GM08714 (cell line): ENCODE results near the gene DTL.
A peak's percentile ranks its signal among the peaks of the same experiment; 100 is the strongest.
"Not testable (repeated sequence)": the region's sequence is repeated elsewhere in the genome, so short reads cannot be mapped to it uniquely, and the experiment has no call there.

ENCODE experiments used
- H3K4me3 ChIP-seq: fragments of 200-500 bp; sonication (Bioruptor generic); 2 replicates; pipeline ENCODE4 v1.5.1; 2014; ENCODE audit warnings: mild to moderate bottlenecking, low read length, inconsistent platforms
- ZNF274 ChIP-seq: IDR thresholded peaks from 2 replicates; pipeline ENCODE4 v1.6.1; 2012; ENCODE audit warnings: mild to moderate bottlenecking, low read depth, low read length

The DTL gene

DNA sequence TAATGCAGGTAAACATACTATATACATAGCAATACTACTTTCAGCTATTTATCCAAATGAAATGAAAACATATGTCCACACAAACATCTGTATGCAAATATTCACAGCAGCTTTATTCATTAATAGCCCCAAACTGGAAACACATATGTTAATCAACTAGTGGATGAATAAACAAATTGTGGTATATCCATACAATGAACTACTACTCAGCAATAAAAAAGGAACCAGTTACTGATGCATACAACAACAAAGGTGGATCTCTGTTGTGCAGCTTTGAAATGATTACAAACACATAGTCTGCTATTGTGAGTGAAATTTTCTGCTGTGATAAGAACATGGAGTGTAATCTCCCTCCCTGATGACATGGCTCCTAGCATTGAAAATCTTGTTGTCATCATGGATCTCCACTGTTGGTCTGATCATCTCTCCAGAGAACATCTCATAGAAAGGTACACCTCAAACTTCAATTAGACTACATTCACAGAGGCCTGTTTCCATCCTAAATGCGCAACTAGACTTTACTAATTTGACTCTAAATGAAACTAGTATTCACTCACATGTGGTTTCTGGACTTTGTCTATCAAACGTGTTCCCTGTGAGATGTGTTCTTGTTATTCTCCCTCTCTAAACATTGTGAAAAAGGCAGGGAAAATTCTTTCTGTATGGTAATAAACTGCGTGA lies 10.9 kb upstream of the DTL start:
- TF ChIP-seq ZNF274: no peak
- no peak overlapping the region for H3K4me3 ChIP-seq

- H3K4me3 ChIP-seq: not testable (repeated sequence)
Observed at GRCh38 chr1:212027727-212028126, 7.8 kb upstream of the DTL start.

GRCh38 chr1:212030936-212031528 lies 4.5 kb upstream of the DTL start:
- no peak for TF ChIP-seq ZNF274

GRCh38 chr1:212034516-212035122 lies 929 bp upstream of the DTL start:
- peak overlapping the region; percentile 99 for H3K4me3 ChIP-seq
- no peak for TF ChIP-seq ZNF274

More at GRCh38 chr1:212030936-212031528, 4.5 kb upstream of the DTL start:
- H3K4me3 ChIP-seq: no peak overlapping the region

DNA sequence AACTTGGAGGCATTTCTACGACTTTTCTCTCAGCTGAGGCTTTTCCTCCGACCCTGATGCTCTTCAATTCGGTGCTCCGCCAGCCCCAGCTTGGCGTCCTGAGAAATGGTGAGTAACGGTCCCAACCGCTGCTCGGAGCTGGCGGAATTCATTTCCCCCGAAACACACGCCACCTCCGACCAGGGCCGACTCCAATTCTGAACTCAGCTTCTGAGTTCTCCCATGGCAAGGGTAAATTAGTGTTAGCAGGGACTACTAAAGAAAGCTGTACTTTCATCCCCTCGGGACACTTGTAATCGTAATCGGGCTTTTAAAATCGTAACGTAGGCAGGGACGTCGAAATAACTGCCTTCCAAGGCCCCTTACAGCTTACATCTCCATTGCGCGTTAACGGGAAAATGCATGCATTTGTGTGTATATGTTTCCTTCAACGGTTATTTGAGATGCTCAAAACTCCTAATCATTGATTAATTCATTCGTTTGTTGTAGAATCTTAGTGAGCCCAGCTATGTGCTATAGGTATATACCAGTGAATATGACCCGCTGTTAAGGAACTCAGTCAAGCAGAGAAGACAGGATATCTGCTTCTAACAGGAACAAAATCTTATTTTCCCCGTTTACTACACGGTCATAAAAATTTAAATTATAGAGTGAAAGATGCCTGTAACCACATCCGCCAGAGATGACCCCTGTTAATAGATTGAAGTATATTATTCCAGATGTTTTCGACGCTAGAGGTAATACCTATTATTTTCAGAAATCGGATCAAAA lies 472 bp downstream of the DTL start:
- H3K4me3 ChIP-seq: peak overlapping the region; percentile 91
- no peak for TF ChIP-seq ZNF274

DNA sequence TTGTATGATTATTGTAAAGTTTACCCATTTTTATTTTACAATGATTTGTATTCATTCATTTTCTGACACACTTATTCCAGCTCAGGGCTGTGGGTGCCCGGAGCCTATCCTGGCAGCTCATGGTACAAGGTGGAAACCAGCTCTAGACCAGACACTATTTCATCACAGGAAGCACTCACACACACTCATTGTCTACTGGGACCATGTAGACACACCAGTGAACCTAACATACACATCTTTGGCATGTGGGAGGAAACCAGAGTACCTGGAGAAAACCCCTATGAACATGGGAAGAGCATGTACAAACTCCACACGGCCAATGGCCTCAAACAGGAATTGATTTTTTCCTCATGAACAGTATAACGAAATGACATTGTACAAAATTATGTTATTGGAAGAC lies 2.4 kb downstream of the DTL start:
- H3K4me3 ChIP-seq: peak overlapping the region; percentile 91
- TF ChIP-seq ZNF274: no peak

- no peak for TF ChIP-seq ZNF274
- H3K4me3 ChIP-seq: no peak overlapping the region; the same call in 1 of the 2 replicates
Observed at GRCh38 chr1:212039622-212040021, 4.1 kb downstream of the DTL start.

GRCh38 chr1:212040629-212041412 lies 5.3 kb downstream of the DTL start:
- no peak for TF ChIP-seq ZNF274
- no peak overlapping the region for H3K4me3 ChIP-seq

- TF ChIP-seq ZNF274: no peak
- no peak overlapping the region for H3K4me3 ChIP-seq
Observed at GRCh38 chr1:212042436-212042835, 6.9 kb downstream of the DTL start.

GRCh38 chr1:212044851-212045250 lies 9.3 kb downstream of the DTL start:
- no peak overlapping the region for H3K4me3 ChIP-seq
- TF ChIP-seq ZNF274: no peak

DNA sequence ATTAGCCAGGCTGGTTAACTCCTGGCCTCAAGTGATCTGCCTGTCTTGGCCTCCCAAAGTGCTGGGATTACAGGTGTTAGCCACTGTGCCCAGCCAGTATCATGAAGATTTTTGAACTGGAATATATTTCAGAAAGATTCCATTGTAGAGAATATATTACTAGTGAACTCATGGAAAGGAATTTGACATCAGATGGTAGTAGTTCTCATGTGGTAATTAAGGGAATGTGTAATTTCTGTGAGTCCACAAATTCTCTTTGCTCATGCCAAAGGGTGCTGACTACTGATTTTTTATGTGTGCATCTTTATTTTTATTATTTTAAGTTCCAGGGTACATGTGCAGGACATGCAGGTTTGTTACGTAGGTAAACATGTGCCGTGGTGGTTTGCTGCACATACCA lies 10.4 kb downstream of the DTL start:
- no peak overlapping the region for H3K4me3 ChIP-seq
- TF ChIP-seq ZNF274: no peak

- no peak overlapping the region for H3K4me3 ChIP-seq
- TF ChIP-seq ZNF274: no peak
Observed at GRCh38 chr1:212053993-212054392, 18.4 kb downstream of the DTL start.

GRCh38 chr1:212055333-212055732 lies 19.8 kb downstream of the DTL start:
- no peak for TF ChIP-seq ZNF274
- no peak overlapping the region for H3K4me3 ChIP-seq
